ENCODE measurements around the gene RPTOR.

RPTOR gene

GRCh38 chr17:80943346-80944145 lies 398.9 kb downstream of the RPTOR start:
- DNase-seq (ENCODE audit: low read depth, low spot score) = no peak

GRCh38 chr17:80944326-80944725 lies 399.7 kb downstream of the RPTOR start:
- no peak for DNase-seq (ENCODE audit: low read depth, low spot score)

- no peak for DNase-seq (ENCODE audit: low read depth, low spot score)
These were observed 401.1 kb downstream of the RPTOR start for GRCh38 chr17:80945736-80946135.

GRCh38 chr17:80946449-80946848 lies 401.8 kb downstream of the RPTOR start:
- no peak for DNase-seq (ENCODE audit: low read depth, low spot score)

- DNase-seq (ENCODE audit: low read depth, low spot score) = no peak
These were observed 402.7 kb downstream of the RPTOR start for GRCh38 chr17:80947200-80947940.

- no peak for DNase-seq (ENCODE audit: low read depth, low spot score)
These were observed 403.7 kb downstream of the RPTOR start for GRCh38 chr17:80948019-80948975.

GRCh38 chr17:80948976-80949450 lies 404.4 kb downstream of the RPTOR start:
- DNase-seq (ENCODE audit: low read depth, low spot score) = no peak

GRCh38 chr17:80949451-80950421 lies 405.1 kb downstream of the RPTOR start:
- no peak for DNase-seq (ENCODE audit: low read depth, low spot score)

- DNase-seq (ENCODE audit: low read depth, low spot score) = no peak
These were observed 406.0 kb downstream of the RPTOR start for GRCh38 chr17:80950466-80951120.

- no peak for DNase-seq (ENCODE audit: low read depth, low spot score)
These were observed 406.8 kb downstream of the RPTOR start for GRCh38 chr17:80951121-80952090.

GRCh38 chr17:80952291-80952690 lies 407.7 kb downstream of the RPTOR start:
- DNase-seq (ENCODE audit: low read depth, low spot score) = no peak

- DNase-seq (ENCODE audit: low read depth, low spot score) = no peak
These were observed 409.1 kb downstream of the RPTOR start for GRCh38 chr17:80953471-80954315.

GRCh38 chr17:80955078-80955477 lies 410.4 kb downstream of the RPTOR start:
- no peak for DNase-seq (ENCODE audit: low read depth, low spot score)

GRCh38 chr17:80955671-80956280 lies 411.1 kb downstream of the RPTOR start:
- DNase-seq (ENCODE audit: low read depth, low spot score) = no peak

GRCh38 chr17:80956321-80957190 lies 411.9 kb downstream of the RPTOR start:
- DNase-seq (ENCODE audit: low read depth, low spot score) = no peak

GRCh38 chr17:80957461-80957941 lies 412.9 kb downstream of the RPTOR start:
- DNase-seq (ENCODE audit: low read depth, low spot score) = no peak
